Neutrophil (primary cell): ENCODE data around the gene NUP88.

Source experiments
- H3K27ac ChIP-seq: fragments of 200-600 bp; sonication (generic); 2 replicates; pipeline ENCODE4 v1.5.1; 2016; ENCODE audit warnings: mild to moderate bottlenecking, moderate library complexity
- H3K27me3 ChIP-seq: fragments of 200-600 bp; sonication (generic); 2 replicates; pipeline ENCODE4 v1.6.0; 2016; ENCODE audit warnings: mild to moderate bottlenecking
- H3K36me3 ChIP-seq: fragments of 200-600 bp; sonication (generic); 2 replicates; pipeline ENCODE4 v1.5.1; 2017
- H3K4me1 ChIP-seq, 2 experiments: fragments of 200-600 bp in 1 of 2; sonication (generic) in 1 of 2; 1 replicate in 1 of 2; 2 replicates in 1 of 2; pipeline versions ENCODE4 v1.5.1 to v1.6.1; 2013 to 2016; ENCODE audit warnings: low read depth in 1 of 2, low read length in 1 of 2, mild to moderate bottlenecking in 1 of 2, moderate library complexity in 1 of 2; ENCODE audit not compliant: control insufficient read depth in 1 of 2, insufficient read depth in 1 of 2
- H3K4me3 ChIP-seq, 2 experiments: fragments of 200-600 bp in 1 of 2; sonication (generic) in 1 of 2; 1 replicate in 1 of 2; 2 replicates in 1 of 2; pipeline ENCODE4 v1.5.1; 2013 to 2016; ENCODE audit warnings: low read depth in 1 of 2, low read length in 1 of 2, mild to moderate bottlenecking in 1 of 2, moderate library complexity in 1 of 2
- H3K9me3 ChIP-seq: fragments of 200-600 bp; sonication (generic); 2 replicates; pipeline ENCODE4 v1.5.1; 2016
- CTCF ChIP-seq: fragments of 200-600 bp; sonication (generic); IDR thresholded peaks from 2 replicates; pipeline ENCODE4 v1.5.1; 2016; ENCODE audit warnings: antibody characterized with exemption

NUP88 gene

GRCh38 chr17:5355421-5356129, 63.9 kb downstream of the NUP88 start:
- no peaks in the 10 kb centered on the region for H3K27me3 ChIP-seq
- H3K36me3 ChIP-seq, result peaks cover 95% of the 10 kb centered on the region
- H3K9me3 ChIP-seq, result no peaks in the 10 kb centered on the region
- no peaks in the 10 kb centered on the region for H3K4me1 ChIP-seq
- no peak for TF ChIP-seq CTCF
- no peak overlapping the region for H3K4me3 ChIP-seq
- H3K27ac ChIP-seq, result no peak overlapping the region

DNA sequence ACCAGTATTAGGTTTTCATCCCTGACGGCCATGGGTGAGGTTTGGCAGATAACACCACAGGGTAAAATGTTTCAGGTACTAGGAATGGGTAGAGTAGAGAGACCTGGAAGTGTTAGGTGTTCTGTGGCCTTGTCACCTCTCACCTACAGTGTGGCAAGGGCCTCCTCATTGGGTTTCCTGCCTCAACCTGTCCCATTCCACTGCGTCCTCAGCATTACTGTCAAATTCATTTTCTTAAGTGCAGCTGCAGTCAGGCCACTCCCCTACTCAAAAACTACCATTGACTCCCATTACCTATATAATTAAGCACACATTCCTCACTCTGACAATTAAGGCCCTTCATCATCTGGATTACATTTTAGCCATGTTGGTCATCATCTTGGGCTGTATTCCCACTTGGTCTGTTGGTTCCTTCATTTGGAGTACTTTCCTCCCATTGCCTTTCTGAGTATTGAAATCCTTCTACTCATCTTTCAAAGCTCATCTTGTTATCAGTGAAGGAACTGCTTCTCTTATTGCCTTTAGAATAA, 64.5 kb downstream of the NUP88 start:
- peaks cover 95% of the 10 kb centered on the region for H3K36me3 ChIP-seq
- H3K9me3 ChIP-seq, result no peaks in the 10 kb centered on the region
- no peaks in the 10 kb centered on the region for H3K27me3 ChIP-seq
- TF ChIP-seq CTCF, result no peak
- no peak overlapping the region for H3K4me3 ChIP-seq
- H3K4me1 ChIP-seq, result no peaks in the 10 kb centered on the region
- H3K27ac ChIP-seq, result no peak overlapping the region

- Histone ChIP-seq H3K27ac (no peak overlapping the region), H3K36me3 (peaks cover 94% of the 10 kb centered on the region), H3K27me3 (no peaks in the 10 kb centered on the region), H3K4me3 (no peak overlapping the region), H3K4me1 (no peaks in the 10 kb centered on the region), H3K9me3 (no peaks in the 10 kb centered on the region)
- no peak for TF ChIP-seq CTCF
Observed at GRCh38 chr17:5354310-5354709, 65.2 kb downstream of the NUP88 start.

DNA sequence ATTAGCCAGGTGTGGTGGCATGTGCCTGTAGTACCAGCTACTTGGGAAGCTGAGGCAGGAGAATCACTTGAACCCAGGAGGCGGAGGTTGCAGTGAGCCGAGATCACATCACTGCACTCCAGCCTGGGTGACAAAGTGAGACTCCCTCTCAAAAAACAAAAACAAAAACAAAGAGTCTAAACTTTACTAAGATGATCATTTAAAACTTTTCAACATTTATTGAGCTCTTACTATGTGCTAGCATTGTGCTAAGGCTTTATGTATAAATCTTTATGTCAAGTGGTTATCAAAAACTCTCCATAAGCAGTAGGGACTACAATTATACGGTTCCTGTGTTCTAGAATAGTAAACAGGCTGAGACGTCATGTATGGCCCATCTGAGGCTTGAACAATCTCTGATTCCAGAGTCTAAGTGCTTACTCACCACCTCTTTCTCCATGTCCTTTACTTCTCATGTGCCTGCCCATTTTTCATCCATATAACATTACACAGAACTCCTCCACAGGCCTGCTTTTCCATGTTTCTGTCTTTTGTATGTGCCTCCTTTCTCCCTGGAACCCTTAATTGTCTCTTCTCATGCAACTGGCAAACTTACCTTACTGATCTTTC, 66.7 kb downstream of the NUP88 start:
- no peak overlapping the region for H3K4me3 ChIP-seq
- H3K4me1 ChIP-seq, result no peaks in the 10 kb centered on the region
- no peak overlapping the region for H3K27ac ChIP-seq
- TF ChIP-seq CTCF, result no peak
- no peaks in the 10 kb centered on the region for H3K9me3 ChIP-seq
- H3K36me3 ChIP-seq, result peaks cover 94% of the 10 kb centered on the region
- H3K27me3 ChIP-seq, result no peaks in the 10 kb centered on the region

DNA sequence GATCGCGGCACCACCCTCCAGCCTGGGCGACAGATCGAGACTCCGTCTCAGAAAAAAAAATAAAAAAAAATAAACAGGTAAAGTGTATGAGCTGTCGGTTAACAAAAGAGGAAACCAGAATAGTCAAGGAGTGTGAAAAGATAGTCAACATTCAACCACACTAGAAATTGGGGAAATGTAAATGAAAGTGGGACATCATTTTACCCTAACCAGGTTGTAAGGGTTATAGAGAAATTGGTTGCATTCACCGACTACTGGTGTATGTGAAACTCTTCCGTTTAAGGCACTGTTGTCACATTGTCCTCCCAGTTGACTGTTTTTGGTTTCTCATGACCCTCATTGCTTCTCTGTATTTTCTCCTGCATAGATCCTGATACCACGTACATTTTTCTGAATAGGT, 74.5 kb downstream of the NUP88 start:
- no peaks in the 10 kb centered on the region for H3K4me1 ChIP-seq
- no peaks in the 10 kb centered on the region for H3K9me3 ChIP-seq
- H3K36me3 ChIP-seq, result peaks cover 43% of the 10 kb centered on the region
- H3K27me3 ChIP-seq, result no peaks in the 10 kb centered on the region
- H3K27ac ChIP-seq, result no peak overlapping the region
- no peak overlapping the region for H3K4me3 ChIP-seq
- no peak for TF ChIP-seq CTCF
